Central memory CD8-positive, alpha-beta T cell (primary cell): Measurements from ENCODE around the gene PPP4R3C.
"Not testable (repeated sequence)": the region's sequence is repeated elsewhere in the genome, so short reads cannot be mapped to it uniquely, and the experiment has no call there.

Experiments
- ATAC-seq: fragments of 150-1000 bp; cut with Tn5 transposase; replicated peaks from 2 replicates; pipeline ENCODE4 v1.10.0; 2022; ENCODE audit warnings: mild to moderate bottlenecking, moderate FRiP score, moderate number of reproducible peaks; ENCODE audit not compliant: poor library complexity, severe bottlenecking; ENCODE audit errors: extremely low read depth
- DNase-seq, 2 donors: peaks; one replicate each; pipeline ENCODE4 v3.0.0; 2021; ENCODE audit warnings: low spot score in 2 of 2
- H3K27ac Mint-ChIP-seq: one replicate; pipeline ENCODE4 v1.8.0; 2022; ENCODE audit warnings: low read depth, mild to moderate bottlenecking, moderate library complexity, mixed read lengths
- H3K27me3 Mint-ChIP-seq: one replicate; pipeline ENCODE4 v1.8.0; 2022; ENCODE audit warnings: mixed read lengths
- H3K36me3 Mint-ChIP-seq: one replicate; pipeline ENCODE4 v1.8.0; 2022; ENCODE audit warnings: mild to moderate bottlenecking, moderate library complexity, mixed read lengths; ENCODE audit not compliant: insufficient read depth
- H3K4me1 Mint-ChIP-seq: one replicate; pipeline ENCODE4 v1.8.0; 2022; ENCODE audit warnings: mixed read lengths
- H3K4me3 Mint-ChIP-seq: one replicate; pipeline ENCODE4 v1.8.0; 2022; ENCODE audit warnings: mild to moderate bottlenecking, moderate library complexity, mixed read lengths
- H3K9me3 Mint-ChIP-seq: one replicate; pipeline ENCODE4 v1.8.0; 2022; ENCODE audit warnings: mixed read lengths

PPP4R3C gene

DNA sequence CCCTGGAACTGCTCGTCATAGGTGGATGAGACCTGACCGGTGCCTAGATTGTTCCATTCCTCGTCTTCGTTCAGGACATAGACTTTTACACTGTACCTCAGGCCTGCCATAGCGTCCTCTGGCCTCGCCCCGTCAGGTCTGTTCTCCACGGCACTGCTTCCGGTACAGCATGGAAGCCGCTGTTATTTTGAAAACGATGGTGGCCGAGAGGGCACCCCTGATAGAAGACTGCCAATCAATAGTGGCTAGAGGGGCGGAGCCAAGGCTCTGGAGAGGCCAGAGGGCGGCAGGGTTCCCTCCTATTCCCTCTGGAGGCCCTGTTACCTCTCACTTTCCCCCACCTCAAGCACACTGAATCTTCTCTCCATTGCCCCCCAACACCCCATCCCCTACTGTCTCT is at the start of gene PPP4R3C:
Gene PPP4R3C, minus strand, starts transcription at position 155 of the 400 bp plus-strand sequence. Its CDS starts 45 bp downstream, at position 110.
- H3K9me3 Mint-ChIP-seq, result peaks cover 9% of the 10 kb centered on the region
- H3K36me3 Mint-ChIP-seq, result no peaks in the 10 kb centered on the region
- ATAC-seq (no peak), DNase-seq (no peak)
- H3K27ac Mint-ChIP-seq, result no peak within 1 kb of the TSS
- no peak within 1 kb of the TSS for H3K4me3 Mint-ChIP-seq
- H3K27me3 Mint-ChIP-seq, result no peaks in the 10 kb centered on the region
- H3K4me1 Mint-ChIP-seq, result no peaks in the 10 kb centered on the region

DNA sequence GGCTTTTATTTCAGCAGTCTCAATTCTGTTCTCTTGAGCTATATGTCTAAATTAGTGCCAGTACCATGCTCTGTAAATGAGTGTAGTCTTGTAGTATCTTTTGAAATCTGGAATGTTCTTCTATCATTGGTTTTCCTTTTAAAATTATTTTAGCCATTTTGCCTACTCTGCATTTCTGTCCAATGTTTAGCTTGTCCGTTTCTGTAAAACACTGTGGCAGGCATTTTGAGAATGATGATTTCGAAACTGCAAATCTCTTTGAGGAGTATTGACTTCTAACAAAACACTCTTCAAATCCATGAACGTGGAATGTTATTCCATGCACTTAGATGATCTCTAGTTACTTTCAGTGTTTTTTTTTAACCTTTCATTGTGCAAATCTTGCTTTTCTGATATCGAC is 28.3 kb upstream of the PPP4R3C start:
- H3K27me3 Mint-ChIP-seq, result no peaks in the 10 kb centered on the region

GRCh38 chrX:27466051-27466450 is 2.9 kb upstream of the PPP4R3C start:
- H3K36me3 Mint-ChIP-seq, result no peaks in the 10 kb centered on the region
- ATAC-seq (no peak), DNase-seq (no peak)
- peaks cover 9% of the 10 kb centered on the region for H3K9me3 Mint-ChIP-seq
- no peak overlapping the region for H3K4me3 Mint-ChIP-seq
- no peaks in the 10 kb centered on the region for H3K4me1 Mint-ChIP-seq
- H3K27me3 Mint-ChIP-seq, result no peaks in the 10 kb centered on the region
- H3K27ac Mint-ChIP-seq, result no peak overlapping the region

More for the DNA sequence above, 28.3 kb upstream of the PPP4R3C start:
- no peaks in the 10 kb centered on the region for H3K36me3 Mint-ChIP-seq
- no peaks in the 10 kb centered on the region for H3K9me3 Mint-ChIP-seq
- no peaks in the 10 kb centered on the region for H3K4me1 Mint-ChIP-seq
- no peak overlapping the region for H3K27ac Mint-ChIP-seq
- no peak for ATAC-seq
- DNase-seq, result no peak
- no peak overlapping the region for H3K4me3 Mint-ChIP-seq

GRCh38 chrX:27465036-27465435 is 1.9 kb upstream of the PPP4R3C start:
- no peak overlapping the region for H3K4me3 Mint-ChIP-seq
- H3K9me3 Mint-ChIP-seq, result peaks cover 9% of the 10 kb centered on the region
- H3K36me3 Mint-ChIP-seq, result no peaks in the 10 kb centered on the region
- H3K27me3 Mint-ChIP-seq, result no peaks in the 10 kb centered on the region
- no peak for DNase-seq
- H3K27ac Mint-ChIP-seq, result no peak overlapping the region
- no peak for ATAC-seq
- H3K4me1 Mint-ChIP-seq, result no peaks in the 10 kb centered on the region

GRCh38 chrX:27459129-27459528 is 4.0 kb downstream of the PPP4R3C start:
- not testable (repeated sequence) for H3K9me3 Mint-ChIP-seq, H3K27me3 Mint-ChIP-seq, H3K36me3 Mint-ChIP-seq, H3K27ac Mint-ChIP-seq, DNase-seq, ATAC-seq, H3K4me3 Mint-ChIP-seq, H3K4me1 Mint-ChIP-seq

- not testable (repeated sequence) for H3K27me3 Mint-ChIP-seq, H3K27ac Mint-ChIP-seq, H3K36me3 Mint-ChIP-seq, DNase-seq, H3K4me3 Mint-ChIP-seq, H3K4me1 Mint-ChIP-seq, H3K9me3 Mint-ChIP-seq, ATAC-seq
Observed at GRCh38 chrX:27458544-27458943, 4.6 kb downstream of the PPP4R3C start.

DNA sequence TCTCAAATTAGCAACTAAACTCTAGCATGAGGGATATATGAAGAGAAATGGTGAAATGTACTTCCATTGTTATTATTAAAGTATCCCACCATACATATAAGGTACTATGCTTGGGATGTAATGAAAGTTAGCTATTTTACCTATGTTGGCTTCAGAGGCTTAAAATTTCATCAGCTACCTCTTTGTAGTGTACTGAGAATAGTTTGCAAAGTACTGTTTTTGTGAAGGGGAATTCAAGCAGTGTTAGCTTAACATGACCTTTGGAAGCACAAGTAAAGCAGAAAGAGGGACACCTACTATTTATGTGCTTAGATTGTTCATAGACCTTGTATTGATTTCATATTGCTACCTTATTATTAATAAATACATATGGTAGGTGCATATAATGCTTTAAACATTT is 11.8 kb downstream of the PPP4R3C start:
- Mint-ChIP-seq H3K36me3 (no peaks in the 10 kb centered on the region), H3K27ac (no peak overlapping the region), H3K27me3 (no peaks in the 10 kb centered on the region), H3K9me3 (peaks cover 6% of the 10 kb centered on the region), H3K4me1 (no peaks in the 10 kb centered on the region), H3K4me3 (no peak overlapping the region)
- DNase-seq (no peak), ATAC-seq (no peak)

DNA sequence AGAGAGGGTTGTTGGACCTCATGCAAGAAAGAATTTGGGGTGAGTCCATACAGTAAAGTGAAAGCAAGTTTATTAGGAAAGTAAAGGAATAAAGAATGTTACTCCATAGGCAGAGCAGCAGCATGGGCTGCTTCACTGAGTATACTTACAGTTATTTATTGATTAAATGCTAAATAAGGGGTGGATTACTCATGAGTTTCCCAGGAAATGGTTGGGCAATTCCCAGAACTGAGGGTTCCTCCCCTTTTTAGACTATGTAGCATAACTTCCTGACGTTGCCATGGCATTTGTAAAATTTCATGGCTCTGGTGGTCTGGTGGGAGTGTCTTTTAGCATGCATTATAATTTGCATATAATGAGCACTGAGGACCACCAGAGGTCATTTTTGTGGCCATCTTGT is 16.7 kb downstream of the PPP4R3C start:
- Mint-ChIP-seq H3K27me3 (no peaks in the 10 kb centered on the region), H3K4me3 (no peak overlapping the region), H3K9me3 (no peaks in the 10 kb centered on the region), H3K27ac (no peak overlapping the region), H3K36me3 (no peaks in the 10 kb centered on the region), H3K4me1 (no peaks in the 10 kb centered on the region)
- no peak for DNase-seq
- ATAC-seq, result no peak

DNA sequence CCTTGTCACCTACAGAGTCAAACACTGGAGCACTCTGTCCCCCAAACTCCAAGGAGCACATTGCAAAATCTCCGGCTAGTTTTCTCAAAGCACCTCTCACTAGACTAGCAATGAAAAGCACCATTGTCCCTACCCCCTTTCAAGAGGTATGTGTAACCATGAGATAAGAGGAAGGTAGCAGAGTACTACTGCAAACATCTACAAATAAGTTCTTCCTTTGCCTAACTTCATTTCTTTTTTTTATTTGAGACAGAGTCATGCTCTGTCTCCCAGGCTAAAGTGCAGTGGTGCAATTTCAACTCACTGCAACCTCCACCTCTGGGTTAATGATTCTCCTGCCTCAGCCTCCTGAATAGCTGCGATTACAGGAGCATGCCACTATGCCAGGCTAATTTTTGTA is 17.7 kb downstream of the PPP4R3C start:
- ATAC-seq (no peak), DNase-seq (no peak)
- Mint-ChIP-seq H3K4me3 (no peak overlapping the region), H3K36me3 (no peaks in the 10 kb centered on the region), H3K9me3 (no peaks in the 10 kb centered on the region), H3K27me3 (no peaks in the 10 kb centered on the region), H3K4me1 (no peaks in the 10 kb centered on the region), H3K27ac (no peak overlapping the region)

GRCh38 chrX:27444093-27444908 is 18.8 kb downstream of the PPP4R3C start:
- Mint-ChIP-seq H3K4me1 (no peaks in the 10 kb centered on the region), H3K4me3 (no peak overlapping the region), H3K36me3 (no peaks in the 10 kb centered on the region), H3K27ac (no peak overlapping the region), H3K9me3 (no peaks in the 10 kb centered on the region), H3K27me3 (no peaks in the 10 kb centered on the region)
- DNase-seq (no peak), ATAC-seq (no peak)

DNA sequence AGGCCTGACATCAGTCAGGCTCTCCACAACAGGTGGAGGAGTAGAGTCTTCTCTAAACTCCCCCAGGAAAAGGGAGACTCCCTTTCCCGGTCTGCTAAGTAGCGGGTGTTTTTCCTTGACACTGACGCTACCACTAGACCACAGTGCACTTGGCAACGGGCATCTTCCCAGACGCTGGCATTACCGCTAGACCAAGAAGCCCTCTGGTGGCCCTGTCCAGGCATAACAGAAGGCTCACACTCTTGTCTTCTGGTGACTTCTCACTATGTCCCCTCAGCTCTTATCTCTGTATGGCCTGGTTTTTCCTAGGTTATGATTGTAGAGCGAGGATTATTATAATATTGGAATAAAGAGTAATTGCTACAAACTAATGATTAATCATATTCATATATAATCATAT is 20.7 kb downstream of the PPP4R3C start:
- not testable (repeated sequence) for H3K4me3 Mint-ChIP-seq, H3K9me3 Mint-ChIP-seq, H3K4me1 Mint-ChIP-seq, H3K27ac Mint-ChIP-seq, H3K36me3 Mint-ChIP-seq, ATAC-seq, H3K27me3 Mint-ChIP-seq, DNase-seq

DNA sequence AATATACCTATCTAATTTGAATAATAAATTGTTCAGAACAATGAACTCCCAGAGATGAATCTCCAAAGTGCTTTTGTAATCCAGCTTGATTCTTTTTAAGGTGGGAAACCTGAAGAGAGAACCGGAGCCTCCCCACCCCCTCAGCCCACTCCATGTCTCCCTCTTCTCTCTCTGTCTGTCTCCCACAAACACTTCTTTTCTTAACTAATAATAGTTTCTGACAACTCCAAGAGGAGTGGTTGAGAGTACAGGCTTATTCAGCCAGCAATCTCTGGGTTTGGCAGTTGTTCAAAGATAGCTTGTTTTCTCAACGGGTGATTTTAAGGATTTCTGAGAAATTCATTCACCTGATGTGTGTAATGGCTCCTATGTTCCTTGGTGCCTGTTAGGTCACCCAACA is 23.4 kb downstream of the PPP4R3C start:
- ATAC-seq (no peak), DNase-seq (no peak)
- Mint-ChIP-seq H3K9me3 (no peaks in the 10 kb centered on the region), H3K27ac (no peak overlapping the region), H3K36me3 (no peaks in the 10 kb centered on the region), H3K4me3 (no peak overlapping the region), H3K4me1 (no peaks in the 10 kb centered on the region), H3K27me3 (no peaks in the 10 kb centered on the region)

GRCh38 chrX:27438937-27439336 is 24.2 kb downstream of the PPP4R3C start:
- ATAC-seq, result no peak
- H3K27me3 Mint-ChIP-seq, result no peaks in the 10 kb centered on the region
- no peaks in the 10 kb centered on the region for H3K9me3 Mint-ChIP-seq
- no peaks in the 10 kb centered on the region for H3K36me3 Mint-ChIP-seq
- H3K27ac Mint-ChIP-seq, result no peak overlapping the region
- no peak overlapping the region for H3K4me3 Mint-ChIP-seq
- no peaks in the 10 kb centered on the region for H3K4me1 Mint-ChIP-seq
- DNase-seq, result no peak
